ENCODE measurements around the gene PARD6B.

Gene PARD6B

GRCh38 chr20:50724851-50725723, 6.3 kb upstream of the PARD6B start (continued):
- no peak for TF ChIP-seq OSR1 (CRISPR knock-in tag; IDR thresholded peaks at IDR 0.05)

GRCh38 chr20:50725724-50726005, 5.7 kb upstream of the PARD6B start:
- no peak for ATAC-seq
- TF ChIP-seq PPARA (CRISPR knock-in tag; IDR thresholded peaks at IDR 0.05; ENCODE audit: borderline replicate concordance) = no peak
- TF ChIP-seq PATZ1 (CRISPR knock-in tag; IDR thresholded peaks at IDR 0.05; ENCODE audit: borderline replicate concordance) = no peak
- no peak for TF ChIP-seq POU6F1 (CRISPR knock-in tag; IDR thresholded peaks at IDR 0.05; ENCODE audit: borderline replicate concordance, low read depth)
- no peak for TF ChIP-seq ARNTL (CRISPR knock-in tag; IDR thresholded peaks at IDR 0.05; ENCODE audit: borderline replicate concordance, low read depth)
- TF ChIP-seq CREB5 (CRISPR knock-in tag; IDR thresholded peaks at IDR 0.05; ENCODE audit: low read depth) = no peak
- TF ChIP-seq ZC3H10 (CRISPR knock-in tag; IDR thresholded peaks at IDR 0.05) = no peak
- no peak for TF ChIP-seq SNAI2 (CRISPR knock-in tag; IDR thresholded peaks at IDR 0.05)
- TF ChIP-seq ZNF8 (CRISPR knock-in tag; IDR thresholded peaks at IDR 0.05) = no peak
- no peak for TF ChIP-seq ISL1 (CRISPR knock-in tag; IDR thresholded peaks at IDR 0.05)
- no peak for TF ChIP-seq BACH2 (CRISPR knock-in tag; IDR thresholded peaks at IDR 0.05; ENCODE audit: borderline replicate concordance)
- TF ChIP-seq CSDC2 (CRISPR knock-in tag; IDR thresholded peaks at IDR 0.05) = no peak
- no peak for TF ChIP-seq GLIS3 (CRISPR knock-in tag; IDR thresholded peaks at IDR 0.05)
- no peak for TF ChIP-seq RARB (CRISPR knock-in tag; IDR thresholded peaks at IDR 0.05)
- no peak for TF ChIP-seq CSRNP3 (CRISPR knock-in tag; IDR thresholded peaks at IDR 0.05)
- TF ChIP-seq OSR1 (CRISPR knock-in tag; IDR thresholded peaks at IDR 0.05) = no peak

- ATAC-seq = no peak
- TF ChIP-seq PATZ1 (CRISPR knock-in tag; IDR thresholded peaks at IDR 0.05; ENCODE audit: borderline replicate concordance) (no peak), POU6F1 (CRISPR knock-in tag; IDR thresholded peaks at IDR 0.05; ENCODE audit: borderline replicate concordance, low read depth) (no peak), ZFP3 (CRISPR knock-in tag; IDR thresholded peaks at IDR 0.05) (no peak), GLIS3 (CRISPR knock-in tag; IDR thresholded peaks at IDR 0.05) (no peak), CREB5 (CRISPR knock-in tag; IDR thresholded peaks at IDR 0.05; ENCODE audit: low read depth) (no peak), ISL1 (CRISPR knock-in tag; IDR thresholded peaks at IDR 0.05) (no peak), ESRRG (CRISPR knock-in tag; IDR thresholded peaks at IDR 0.05) (no peak), PPARA (CRISPR knock-in tag; IDR thresholded peaks at IDR 0.05; ENCODE audit: borderline replicate concordance) (no peak)
Observed at GRCh38 chr20:50726955-50727791, 4.2 kb upstream of the PARD6B start.
